ENCODE measurements around the gene BCAP31.
"Not testable (repeated sequence)": the region's sequence is repeated elsewhere in the genome, so short reads cannot be mapped to it uniquely, and the experiment has no call there.

Gene BCAP31

DNA sequence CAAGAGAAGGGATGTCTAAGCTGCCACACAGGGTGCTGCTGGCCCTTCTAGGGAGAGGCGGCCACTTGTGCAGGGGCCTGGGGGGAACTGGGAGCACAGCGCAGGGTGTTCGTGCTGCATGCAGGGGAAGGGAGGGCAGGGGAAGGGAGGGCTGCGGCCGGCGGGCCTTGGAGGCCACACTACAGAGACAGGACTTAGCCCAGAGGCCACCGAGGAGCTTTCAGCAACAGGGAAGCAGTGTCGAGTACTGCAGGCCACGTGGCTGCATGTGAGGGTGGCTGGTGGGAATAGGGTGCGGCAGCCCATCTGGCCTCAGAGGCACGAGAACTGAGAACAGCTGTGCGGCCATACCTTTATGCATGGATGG, 20.9 kb upstream of the BCAP31 start:
- H3K9me3 Mint-ChIP-seq; H3K4me3 Mint-ChIP-seq; intact Hi-C loops (cut with micrococcal nuclease); H3K27ac Mint-ChIP-seq: not testable (repeated sequence)
- peaks cover 16% of the 10 kb centered on the region for H3K4me1 Mint-ChIP-seq (ENCODE audit: low read depth)
- H3K27me3 Mint-ChIP-seq = peaks cover 31% of the 10 kb centered on the region
- peaks cover 42% of the 10 kb centered on the region for H3K36me3 Mint-ChIP-seq (ENCODE audit: low read depth)

DNA sequence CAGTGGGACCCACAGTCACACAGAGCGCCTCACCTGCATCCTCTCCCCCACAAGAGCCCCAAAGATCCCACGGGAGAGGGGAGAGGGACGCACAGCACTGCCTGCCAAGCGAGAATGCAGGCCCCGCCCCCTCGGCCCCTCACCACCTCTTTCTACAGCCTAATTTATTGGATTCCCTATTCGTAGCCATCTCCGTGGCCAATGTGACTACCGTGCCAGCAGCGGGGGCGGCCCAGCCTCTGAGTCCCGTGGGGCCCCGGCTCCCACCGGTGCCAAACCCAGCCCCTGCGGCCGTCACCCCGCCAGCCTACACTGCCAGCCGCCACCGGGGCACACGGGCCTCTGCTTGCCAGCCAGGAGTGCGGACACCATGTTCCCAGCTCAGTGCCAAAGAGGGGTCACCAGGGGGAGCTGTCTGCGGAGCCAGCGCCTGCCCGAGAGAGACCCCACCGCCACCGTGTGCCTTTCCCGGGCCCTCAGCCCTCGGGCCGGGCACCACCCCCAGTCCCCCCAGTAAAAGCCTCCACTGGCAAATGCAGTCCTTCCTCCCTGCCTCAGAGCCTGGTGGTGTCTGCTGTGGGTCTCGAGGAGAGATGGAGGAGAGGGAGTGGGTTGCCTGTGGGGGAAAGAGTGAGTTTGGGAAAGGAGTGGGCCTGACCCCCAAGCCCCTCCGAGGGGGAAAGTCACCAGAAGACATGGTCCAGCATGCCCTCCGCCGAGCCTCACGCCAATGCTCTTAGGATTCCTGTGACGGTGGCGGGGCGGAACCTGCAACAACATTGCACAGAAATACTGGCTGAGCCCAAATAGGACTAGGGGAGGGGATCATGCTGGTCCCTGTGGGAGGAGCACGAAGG, 20.3 kb upstream of the BCAP31 start:
- peaks cover 26% of the 10 kb centered on the region for H3K27me3 Mint-ChIP-seq
- H3K27ac Mint-ChIP-seq = no peak overlapping the region
- H3K4me3 Mint-ChIP-seq = no peak overlapping the region
- H3K36me3 Mint-ChIP-seq (ENCODE audit: low read depth) = peaks cover 49% of the 10 kb centered on the region
- no peaks in the 10 kb centered on the region for H3K9me3 Mint-ChIP-seq
- intact Hi-C loops (cut with micrococcal nuclease) = no loop called here
- peaks cover 16% of the 10 kb centered on the region for H3K4me1 Mint-ChIP-seq (ENCODE audit: low read depth)

DNA sequence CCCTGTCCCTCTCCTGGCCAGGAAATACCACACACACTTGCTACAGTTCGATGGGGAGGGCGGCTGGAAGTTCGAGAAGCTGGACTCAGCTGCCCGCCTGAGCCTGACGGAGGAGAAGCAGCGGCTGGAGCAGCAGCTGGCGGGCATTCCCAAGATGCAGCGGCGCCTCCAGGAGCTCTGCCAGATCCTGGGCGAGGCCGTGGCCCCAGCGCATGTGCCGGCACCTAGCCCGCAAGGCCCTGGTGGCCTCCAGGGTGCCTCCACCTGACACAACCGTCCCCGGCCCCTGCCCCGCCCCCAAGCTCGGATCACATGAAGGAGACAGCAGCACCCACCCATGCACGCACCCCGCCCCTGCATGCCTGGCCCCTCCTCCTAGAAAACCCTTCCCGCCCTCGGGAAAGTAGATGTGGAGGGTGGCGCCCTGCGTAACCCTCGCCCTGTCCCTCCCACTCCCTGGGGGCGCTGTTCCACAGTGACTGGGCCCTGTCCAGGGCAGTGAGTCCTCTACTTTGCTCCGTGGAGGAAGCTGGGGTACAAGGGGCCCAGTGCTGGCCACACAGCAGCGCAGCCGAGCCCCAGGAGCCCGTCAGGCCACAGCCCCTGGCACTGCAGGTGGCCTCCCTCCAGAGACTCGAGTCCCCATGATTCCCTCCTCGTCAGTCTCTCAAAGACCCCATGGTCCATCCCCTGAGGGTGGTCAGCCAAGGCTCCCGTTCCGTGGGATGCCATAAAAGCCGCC, 19.5 kb upstream of the BCAP31 start:
- H3K27me3 Mint-ChIP-seq = peaks cover 22% of the 10 kb centered on the region
- H3K4me3 Mint-ChIP-seq; intact Hi-C loops (cut with micrococcal nuclease); H3K9me3 Mint-ChIP-seq; H3K27ac Mint-ChIP-seq: not testable (repeated sequence)
- peaks cover 57% of the 10 kb centered on the region for H3K36me3 Mint-ChIP-seq (ENCODE audit: low read depth)
- H3K4me1 Mint-ChIP-seq (ENCODE audit: low read depth) = peaks cover 16% of the 10 kb centered on the region

GRCh38 chrX:153742796-153743467, 18.7 kb upstream of the BCAP31 start:
- Mint-ChIP-seq H3K36me3 (ENCODE audit: low read depth) (peaks cover 64% of the 10 kb centered on the region), H3K4me1 (ENCODE audit: low read depth) (peaks cover 16% of the 10 kb centered on the region), H3K27me3 (peaks cover 22% of the 10 kb centered on the region)
- H3K9me3 Mint-ChIP-seq; intact Hi-C loops (cut with micrococcal nuclease); H3K4me3 Mint-ChIP-seq; H3K27ac Mint-ChIP-seq: not testable (repeated sequence)

DNA sequence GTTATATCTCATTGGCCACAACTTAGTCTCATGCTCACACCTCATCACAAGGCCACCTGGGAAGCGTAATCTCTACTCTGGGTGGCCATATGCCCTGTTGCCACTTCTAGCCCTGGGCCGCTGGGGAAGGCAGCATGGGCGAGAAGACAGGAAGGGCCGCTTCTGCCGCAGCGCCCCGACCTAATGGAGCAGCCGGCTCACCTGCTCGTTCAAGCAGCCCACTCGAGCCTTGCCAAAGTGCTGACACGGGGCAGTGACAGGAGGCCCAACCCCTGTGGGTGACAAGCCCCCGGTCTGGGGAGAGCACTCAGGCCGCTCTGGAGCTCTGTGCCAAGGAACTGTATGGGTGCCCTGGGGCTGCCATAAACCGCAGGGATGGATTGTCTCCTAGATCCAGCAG, 17.9 kb upstream of the BCAP31 start:
- Mint-ChIP-seq H3K4me1 (ENCODE audit: low read depth) (peaks cover 16% of the 10 kb centered on the region), H3K27me3 (peaks cover 22% of the 10 kb centered on the region), H3K36me3 (ENCODE audit: low read depth) (peaks cover 72% of the 10 kb centered on the region)
- H3K4me3 Mint-ChIP-seq; H3K27ac Mint-ChIP-seq; intact Hi-C loops (cut with micrococcal nuclease); H3K9me3 Mint-ChIP-seq: not testable (repeated sequence)

GRCh38 chrX:153741446-153741845, 17.3 kb upstream of the BCAP31 start:
- Mint-ChIP-seq H3K27me3 (peaks cover 19% of the 10 kb centered on the region), H3K9me3 (no peaks in the 10 kb centered on the region), H3K4me1 (ENCODE audit: low read depth) (peaks cover 16% of the 10 kb centered on the region), H3K36me3 (ENCODE audit: low read depth) (peaks cover 79% of the 10 kb centered on the region), H3K27ac (no peak overlapping the region), H3K4me3 (no peak overlapping the region)
- intact Hi-C loops (cut with micrococcal nuclease) = no loop called here

DNA sequence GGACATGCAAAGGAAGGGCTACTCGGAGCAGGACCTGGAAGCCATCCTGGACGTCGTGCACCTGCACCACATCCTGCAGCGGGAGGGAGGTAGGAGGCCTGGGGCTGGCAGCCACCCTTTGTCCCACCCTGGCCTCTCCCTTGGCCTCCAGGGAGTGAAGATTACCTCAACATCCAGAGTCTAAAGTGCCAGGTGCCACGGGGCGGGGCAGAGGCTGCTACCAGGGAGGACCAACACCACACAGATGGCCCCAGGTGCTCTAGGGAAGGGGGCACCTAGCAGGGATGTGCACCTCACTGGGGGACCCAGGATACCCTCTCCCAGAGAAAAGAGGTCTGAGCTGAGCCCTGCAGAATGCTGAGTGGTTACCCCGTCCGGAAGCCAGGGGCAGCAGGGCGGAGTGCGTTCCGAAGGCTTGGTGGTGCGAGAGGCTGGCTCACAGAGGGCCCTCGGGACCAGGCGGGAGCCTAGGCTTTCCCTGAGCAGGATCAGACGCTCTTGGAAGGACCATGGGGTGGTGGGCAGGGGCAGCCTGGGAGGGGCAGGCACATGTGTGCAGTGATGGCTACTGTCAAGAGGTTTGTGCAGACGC, 16.5 kb upstream of the BCAP31 start:
- Mint-ChIP-seq H3K9me3 (no peaks in the 10 kb centered on the region), H3K27me3 (peaks cover 14% of the 10 kb centered on the region), H3K36me3 (ENCODE audit: low read depth) (peaks cover 86% of the 10 kb centered on the region), H3K27ac (no peak overlapping the region), H3K4me1 (ENCODE audit: low read depth) (peaks cover 16% of the 10 kb centered on the region), H3K4me3 (no peak overlapping the region)
- intact Hi-C loops (cut with micrococcal nuclease) = no loop called here

- H3K9me3 Mint-ChIP-seq = no peaks in the 10 kb centered on the region
Measured at GRCh38 chrX:153739754-153740486, 15.7 kb upstream of the BCAP31 start.

DNA sequence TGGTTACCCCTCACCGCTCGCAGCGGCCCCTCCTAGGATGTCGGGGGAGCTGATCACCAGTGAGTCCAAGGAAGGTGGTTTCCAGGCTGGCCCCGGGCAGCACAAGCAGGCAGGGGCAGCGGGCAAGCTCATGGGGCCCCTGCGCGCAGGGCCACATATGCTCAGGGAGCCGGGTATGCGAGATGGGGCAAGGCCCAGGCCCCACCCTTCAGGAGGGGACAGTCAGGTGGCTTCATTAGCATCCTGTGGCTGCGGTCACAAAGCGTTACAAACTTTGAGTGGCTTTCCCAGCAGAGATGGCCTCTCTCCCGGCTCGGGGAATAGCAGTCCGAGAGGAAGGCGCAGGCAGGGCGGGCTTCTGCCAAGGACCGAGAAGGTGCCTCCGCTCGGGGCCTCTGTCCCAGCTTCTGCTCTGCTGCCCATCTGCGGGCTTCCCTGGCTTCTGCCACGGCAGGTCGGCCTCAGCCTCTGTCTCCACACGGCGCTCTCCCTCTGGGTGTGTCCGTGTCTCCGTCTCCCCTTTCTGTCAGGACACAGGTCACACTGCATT, 13.9 kb upstream of the BCAP31 start:
- H3K9me3 Mint-ChIP-seq = no peaks in the 10 kb centered on the region
- H3K27ac Mint-ChIP-seq = no peak overlapping the region
- peaks cover 100% of the 10 kb centered on the region for H3K36me3 Mint-ChIP-seq (ENCODE audit: low read depth)
- no peak overlapping the region for H3K4me3 Mint-ChIP-seq
- intact Hi-C loops (cut with micrococcal nuclease) = no loop called here
- peaks cover 12% of the 10 kb centered on the region for H3K4me1 Mint-ChIP-seq (ENCODE audit: low read depth)
- no peaks in the 10 kb centered on the region for H3K27me3 Mint-ChIP-seq

More at GRCh38 chrX:153739754-153740486, 15.7 kb upstream of the BCAP31 start:
- peaks cover 94% of the 10 kb centered on the region for H3K36me3 Mint-ChIP-seq (ENCODE audit: low read depth)
- intact Hi-C loops (cut with micrococcal nuclease) = no loop called here
- H3K27ac Mint-ChIP-seq = no peak overlapping the region
- H3K4me3 Mint-ChIP-seq = no peak overlapping the region
- peaks cover 12% of the 10 kb centered on the region for H3K27me3 Mint-ChIP-seq
- peaks cover 17% of the 10 kb centered on the region for H3K4me1 Mint-ChIP-seq (ENCODE audit: low read depth)

DNA sequence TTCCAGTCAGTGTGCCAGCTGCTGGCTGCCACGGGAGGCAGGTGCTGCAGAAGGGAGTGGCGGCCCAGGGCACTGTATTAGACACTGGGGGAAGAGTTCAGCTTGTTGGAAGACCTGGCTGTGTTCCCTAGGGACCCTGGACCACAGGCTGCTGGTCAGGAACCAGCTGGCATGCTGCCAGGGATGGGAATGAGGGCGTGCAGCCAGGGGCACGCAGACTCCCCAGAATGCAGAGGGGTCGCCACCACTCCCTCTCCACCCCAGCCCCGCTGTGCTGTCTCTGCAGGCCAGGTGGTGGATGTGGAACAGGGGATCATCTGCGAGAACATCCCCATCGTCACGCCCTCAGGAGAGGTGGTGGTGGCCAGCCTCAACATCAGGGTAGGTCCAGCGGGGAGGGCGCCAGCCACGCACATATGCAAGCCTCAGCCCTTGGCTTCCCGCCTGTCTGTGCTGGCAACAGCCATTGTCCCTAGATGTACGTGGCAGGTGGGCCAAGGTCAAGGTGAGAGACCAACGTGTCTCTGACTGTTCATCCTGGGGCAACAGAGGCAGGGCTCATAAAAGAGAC, 12.8 kb upstream of the BCAP31 start:
- H3K27ac Mint-ChIP-seq = no peak overlapping the region
- intact Hi-C loops (cut with micrococcal nuclease) = no loop called here
- no peaks in the 10 kb centered on the region for H3K9me3 Mint-ChIP-seq

GRCh38 chrX:153736071-153736820, 12.1 kb upstream of the BCAP31 start:
- Mint-ChIP-seq H3K4me3 (no peak overlapping the region), H3K4me1 (ENCODE audit: low read depth) (peaks cover 29% of the 10 kb centered on the region), H3K27me3 (no peaks in the 10 kb centered on the region), H3K9me3 (no peaks in the 10 kb centered on the region), H3K27ac (no peak overlapping the region), H3K36me3 (ENCODE audit: low read depth) (peaks cover 92% of the 10 kb centered on the region)
- intact Hi-C loops (cut with micrococcal nuclease) = no loop called here

More for the DNA sequence above, 12.8 kb upstream of the BCAP31 start:
- H3K4me1 Mint-ChIP-seq (ENCODE audit: low read depth) = peaks cover 22% of the 10 kb centered on the region
- no peaks in the 10 kb centered on the region for H3K27me3 Mint-ChIP-seq
- peaks cover 92% of the 10 kb centered on the region for H3K36me3 Mint-ChIP-seq (ENCODE audit: low read depth)
- H3K4me3 Mint-ChIP-seq = no peak overlapping the region

GRCh38 chrX:153735274-153735673, 11.1 kb upstream of the BCAP31 start:
- Mint-ChIP-seq H3K9me3 (no peaks in the 10 kb centered on the region), H3K27me3 (no peaks in the 10 kb centered on the region), H3K36me3 (ENCODE audit: low read depth) (peaks cover 92% of the 10 kb centered on the region), H3K4me3 (no peak overlapping the region), H3K27ac (no peak overlapping the region), H3K4me1 (ENCODE audit: low read depth) (peaks cover 37% of the 10 kb centered on the region)
- intact Hi-C loops (cut with micrococcal nuclease) = no loop called here

Measured in dendritic cell treated with granulocyte-macrophage colony-stimulating factor and Interleukin-4, amounts not matched to agents 40 ng/mL and 50 ng/mL, for 4 days (primary cell).